Mesodermal cell (in vitro differentiated cells): ENCODE measurements around the gene KCND2.
"Not testable (repeated sequence)": the region's sequence is repeated elsewhere in the genome, so short reads cannot be mapped to it uniquely, and the experiment has no call there.

ENCODE experiments used
- H3K27ac ChIP-seq: 2 replicates; pipeline ENCODE4 v1.7.0; 2013; ENCODE audit warnings: mild to moderate bottlenecking, low read depth, low read length, moderate library complexity; ENCODE audit not compliant: severe bottlenecking
- H3K36me3 ChIP-seq: 2 replicates; pipeline ENCODE4 v1.7.1; 2013; ENCODE audit warnings: mild to moderate bottlenecking, low read length, moderate library complexity; ENCODE audit not compliant: control insufficient read depth, insufficient read depth
- H3K4me1 ChIP-seq: one replicate; pipeline ENCODE4 v1.7.1; 2013; ENCODE audit warnings: mild to moderate bottlenecking, low read length; ENCODE audit not compliant: insufficient read depth, control insufficient read depth, poor library complexity, severe bottlenecking
- H3K4me3 ChIP-seq: 2 replicates; pipeline ENCODE4 v1.7.0; 2013; ENCODE audit warnings: low read length, control low read depth, mild to moderate bottlenecking; ENCODE audit not compliant: insufficient read depth, poor library complexity, severe bottlenecking; ENCODE audit errors: extremely low read depth
- H3K9me3 ChIP-seq: 2 replicates; pipeline ENCODE4 v1.7.1; 2013; ENCODE audit warnings: mild to moderate bottlenecking, low read length, moderate library complexity; ENCODE audit not compliant: control insufficient read depth
- WGBS, 2 experiments: methylation state at CpG; one replicate each; pipeline ENCODE4 v1.1.5; 2013; ENCODE audit warnings: missing lambda C conversion rate in 2 of 2; ENCODE audit not compliant: insufficient coverage in 2 of 2; 5-methylcytosine and 5-hydroxymethylcytosine counted together

Gene KCND2

GRCh38 chr7:120780938-120781337 is 508.0 kb downstream of the KCND2 start:
- Histone ChIP-seq H3K9me3 (peaks cover 4% of the 10 kb centered on the region), H3K36me3 (no peaks in the 10 kb centered on the region), H3K27ac (no peak overlapping the region), H3K4me1 (no peaks in the 10 kb centered on the region), H3K4me3 (no peak overlapping the region)
- WGBS, 2 experiments = 76 to 86% methylated on average over 3 to 5 of the region's 6 CpGs

GRCh38 chr7:120781924-120782323 is 508.9 kb downstream of the KCND2 start:
- not testable (repeated sequence) for H3K4me3 ChIP-seq, H3K4me1 ChIP-seq, H3K27ac ChIP-seq, H3K36me3 ChIP-seq, H3K9me3 ChIP-seq
- WGBS, 2 experiments = 92 to 93% methylated on average over 7 to 10 of the region's 10 CpGs

GRCh38 chr7:120783273-120783672 is 510.3 kb downstream of the KCND2 start:
- Histone ChIP-seq H3K27ac (no peak overlapping the region), H3K4me3 (no peak overlapping the region), H3K9me3 (peaks cover 4% of the 10 kb centered on the region), H3K4me1 (no peaks in the 10 kb centered on the region), H3K36me3 (no peaks in the 10 kb centered on the region)
- WGBS, 2 experiments = 92 to 100% methylated on average over 2 to 3 of the region's 6 CpGs

- H3K4me1 ChIP-seq = no peaks in the 10 kb centered on the region
- H3K9me3 ChIP-seq = peaks cover 4% of the 10 kb centered on the region
- WGBS, 2 experiments = 100% methylated on average over 1 of the region's 5 CpGs; no CpG with 5 or more reads in 1 of the 2 experiments
- no peak overlapping the region for H3K27ac ChIP-seq
- no peaks in the 10 kb centered on the region for H3K36me3 ChIP-seq
- H3K4me3 ChIP-seq = no peak overlapping the region
These were observed 510.7 kb downstream of the KCND2 start for GRCh38 chr7:120783721-120784120.

- peaks cover 4% of the 10 kb centered on the region for H3K9me3 ChIP-seq
- no peak overlapping the region for H3K4me3 ChIP-seq
- H3K27ac ChIP-seq = no peak overlapping the region
- WGBS, 2 experiments = 67 to 93% methylated on average over 1 of the region's 1 CpG
- no peaks in the 10 kb centered on the region for H3K4me1 ChIP-seq
- H3K36me3 ChIP-seq = no peaks in the 10 kb centered on the region
These were observed 512.1 kb downstream of the KCND2 start for GRCh38 chr7:120785095-120785494.

GRCh38 chr7:120792091-120792860 is 519.3 kb downstream of the KCND2 start:
- no peaks in the 10 kb centered on the region for H3K9me3 ChIP-seq
- 34 to 39% methylated on average over 5 to 6 of the region's 13 CpGs for WGBS, 2 experiments
- peaks cover 2% of the 10 kb centered on the region for H3K36me3 ChIP-seq
- H3K4me1 ChIP-seq = no peaks in the 10 kb centered on the region
- no peak overlapping the region for H3K4me3 ChIP-seq
- H3K27ac ChIP-seq = no peak overlapping the region

GRCh38 chr7:120792861-120793130 is 519.8 kb downstream of the KCND2 start:
- no peak overlapping the region for H3K27ac ChIP-seq
- WGBS, 2 experiments = 100% methylated on average over 2 of the region's 2 CpGs
- H3K36me3 ChIP-seq = peaks cover 2% of the 10 kb centered on the region
- no peaks in the 10 kb centered on the region for H3K4me1 ChIP-seq
- H3K9me3 ChIP-seq = no peaks in the 10 kb centered on the region
- H3K4me3 ChIP-seq = no peak overlapping the region

GRCh38 chr7:120793213-120793936 is 520.4 kb downstream of the KCND2 start:
- WGBS, 2 experiments = 78 to 100% methylated on average over 1 of the region's 3 CpGs
- H3K4me1 ChIP-seq = no peaks in the 10 kb centered on the region
- peaks cover 2% of the 10 kb centered on the region for H3K36me3 ChIP-seq
- H3K4me3 ChIP-seq = no peak overlapping the region
- no peak overlapping the region for H3K27ac ChIP-seq
- H3K9me3 ChIP-seq = no peaks in the 10 kb centered on the region

- Histone ChIP-seq H3K4me3 (no peak overlapping the region), H3K36me3 (peaks cover 2% of the 10 kb centered on the region), H3K27ac (no peak overlapping the region), H3K4me1 (no peaks in the 10 kb centered on the region), H3K9me3 (no peaks in the 10 kb centered on the region)
- WGBS, 2 experiments = 86 to 93% methylated on average over 3 of the region's 4 CpGs
These were observed 521.2 kb downstream of the KCND2 start for GRCh38 chr7:120794106-120794729.

GRCh38 chr7:120797026-120797645 is 524.2 kb downstream of the KCND2 start:
- Histone ChIP-seq H3K27ac (no peak overlapping the region), H3K36me3 (peaks cover 8% of the 10 kb centered on the region), H3K9me3 (no peaks in the 10 kb centered on the region), H3K4me1 (no peaks in the 10 kb centered on the region), H3K4me3 (no peak overlapping the region)
- WGBS, 2 experiments = 90 to 98% methylated on average over 1 to 5 of the region's 7 CpGs
